ENCODE measurements around the gene MTX1.
"Not testable (repeated sequence)": the region's sequence is repeated elsewhere in the genome, so short reads cannot be mapped to it uniquely, and the experiment has no call there.

The MTX1 gene

DNA sequence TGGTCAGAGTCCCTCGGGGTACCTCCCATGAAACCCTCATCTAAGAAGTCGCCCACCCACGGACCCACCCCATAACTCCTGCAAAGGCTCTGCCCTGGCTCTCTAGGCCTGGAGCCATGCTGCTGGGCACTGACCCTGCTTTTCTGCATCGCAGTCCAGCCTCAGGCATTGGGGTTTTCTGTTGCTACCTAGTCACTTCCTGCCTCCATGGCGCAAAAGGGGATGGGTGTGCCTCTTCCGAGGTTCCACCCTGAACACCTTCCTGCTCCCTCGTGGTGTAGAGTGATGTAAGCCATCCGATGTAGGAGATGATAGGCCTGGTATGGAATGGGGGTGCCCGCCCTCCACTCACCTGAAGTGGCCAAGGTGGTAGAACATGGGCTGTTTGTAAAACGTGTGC is 6.2 kb downstream of the MTX1 start:
- not testable (repeated sequence) for H3F3A ChIP-seq (ENCODE audit: control insufficient read depth, insufficient read depth); H3K4me2 ChIP-seq (ENCODE audit: low read length); H3K36me3 ChIP-seq (ENCODE audit: control insufficient read depth, low read length); H3K27ac ChIP-seq (ENCODE audit: low read depth, low read length); H3K9me3 ChIP-seq (ENCODE audit: control insufficient read depth, insufficient read depth, low read length); H4K20me1 ChIP-seq (ENCODE audit: control insufficient read depth, insufficient read depth, low read depth, low read length); H3K9me2 ChIP-seq (replicated peaks; ENCODE audit: control insufficient read depth, low read length); H3K79me2 ChIP-seq (ENCODE audit: control insufficient read depth, low read length); H3K27me3 ChIP-seq (ENCODE audit: control insufficient read depth, low read length); H3K4me3 ChIP-seq (ENCODE audit: low read length)
- H3K4me1 ChIP-seq (ENCODE audit: control insufficient read depth, low read length), result peaks cover 20% of the 10 kb centered on the region

DNA sequence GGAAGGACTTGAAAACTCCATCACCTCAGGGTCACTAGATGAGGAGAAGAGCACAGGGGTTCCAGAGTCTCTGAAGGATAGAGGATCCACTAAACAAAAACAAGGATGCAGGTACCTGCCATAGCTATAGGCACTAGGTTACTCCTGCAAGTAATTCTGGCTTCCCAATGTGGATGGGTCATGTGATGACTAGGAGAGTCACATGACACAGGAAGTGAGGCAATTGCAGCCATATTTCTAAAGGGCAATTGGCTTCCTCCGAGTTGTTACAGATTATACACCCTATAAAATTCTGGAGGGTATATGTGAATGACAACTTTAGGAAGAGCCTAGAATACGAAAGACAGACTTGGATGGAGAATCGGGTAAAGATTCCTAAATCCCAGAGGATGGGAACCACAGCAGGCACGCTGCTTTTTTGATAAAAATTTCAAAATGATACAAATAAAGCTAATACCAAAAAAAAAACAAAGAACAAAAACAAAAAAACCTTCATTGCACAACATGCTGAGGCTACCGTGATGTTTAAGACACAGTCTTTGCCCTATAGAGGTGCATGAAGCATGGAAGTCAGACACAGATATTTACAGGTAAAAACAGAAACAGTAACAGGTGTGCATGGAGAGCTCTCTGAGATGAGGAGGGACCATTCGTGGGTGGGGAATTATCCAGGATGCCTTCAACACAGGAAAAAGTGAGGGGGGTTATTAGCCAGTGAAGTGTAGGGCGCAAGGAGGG is 10.5 kb downstream of the MTX1 start:
- Histone ChIP-seq H3K27ac (ENCODE audit: low read depth, low read length) (no peak overlapping the region), H3F3A (ENCODE audit: control insufficient read depth, insufficient read depth) (peaks cover 12% of the 10 kb centered on the region), H3K4me2 (ENCODE audit: low read length) (peak overlapping the region; percentile 15; the same call in 1 of the 2 replicates), H3K79me2 (ENCODE audit: control insufficient read depth, low read length) (peaks cover 15% of the 10 kb centered on the region), H3K9me2 (replicated peaks; ENCODE audit: control insufficient read depth, low read length) (no peaks in the 10 kb centered on the region), H4K20me1 (ENCODE audit: control insufficient read depth, insufficient read depth, low read depth, low read length) (no peaks in the 10 kb centered on the region), H3K36me3 (ENCODE audit: control insufficient read depth, low read length) (peaks cover 7% of the 10 kb centered on the region), H3K4me1 (ENCODE audit: control insufficient read depth, low read length) (peaks cover 48% of the 10 kb centered on the region), H3K9me3 (ENCODE audit: control insufficient read depth, insufficient read depth, low read length) (no peaks in the 10 kb centered on the region), H3K4me3 (ENCODE audit: low read length) (no peak overlapping the region), H3K27me3 (ENCODE audit: control insufficient read depth, low read length) (no peaks in the 10 kb centered on the region)
- TF ChIP-seq EZH2phosphoT487 (IDR thresholded peaks at IDR 0.05; ENCODE audit: borderline replicate concordance, low read length), result no peak
- TF ChIP-seq, protein P1, sequence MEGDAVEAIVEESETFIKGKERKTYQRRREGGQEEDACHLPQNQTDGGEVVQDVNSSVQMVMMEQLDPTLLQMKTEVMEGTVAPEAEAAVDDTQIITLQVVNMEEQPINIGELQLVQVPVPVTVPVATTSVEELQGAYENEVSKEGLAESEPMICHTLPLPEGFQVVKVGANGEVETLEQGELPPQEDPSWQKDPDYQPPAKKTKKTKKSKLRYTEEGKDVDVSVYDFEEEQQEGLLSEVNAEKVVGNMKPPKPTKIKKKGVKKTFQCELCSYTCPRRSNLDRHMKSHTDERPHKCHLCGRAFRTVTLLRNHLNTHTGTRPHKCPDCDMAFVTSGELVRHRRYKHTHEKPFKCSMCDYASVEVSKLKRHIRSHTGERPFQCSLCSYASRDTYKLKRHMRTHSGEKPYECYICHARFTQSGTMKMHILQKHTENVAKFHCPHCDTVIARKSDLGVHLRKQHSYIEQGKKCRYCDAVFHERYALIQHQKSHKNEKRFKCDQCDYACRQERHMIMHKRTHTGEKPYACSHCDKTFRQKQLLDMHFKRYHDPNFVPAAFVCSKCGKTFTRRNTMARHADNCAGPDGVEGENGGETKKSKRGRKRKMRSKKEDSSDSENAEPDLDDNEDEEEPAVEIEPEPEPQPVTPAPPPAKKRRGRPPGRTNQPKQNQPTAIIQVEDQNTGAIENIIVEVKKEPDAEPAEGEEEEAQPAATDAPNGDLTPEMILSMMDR (IDR thresholded peaks at IDR 0.05; ENCODE audit: low read depth, low read length, poor library complexity, severe bottlenecking), result no peak

DNA sequence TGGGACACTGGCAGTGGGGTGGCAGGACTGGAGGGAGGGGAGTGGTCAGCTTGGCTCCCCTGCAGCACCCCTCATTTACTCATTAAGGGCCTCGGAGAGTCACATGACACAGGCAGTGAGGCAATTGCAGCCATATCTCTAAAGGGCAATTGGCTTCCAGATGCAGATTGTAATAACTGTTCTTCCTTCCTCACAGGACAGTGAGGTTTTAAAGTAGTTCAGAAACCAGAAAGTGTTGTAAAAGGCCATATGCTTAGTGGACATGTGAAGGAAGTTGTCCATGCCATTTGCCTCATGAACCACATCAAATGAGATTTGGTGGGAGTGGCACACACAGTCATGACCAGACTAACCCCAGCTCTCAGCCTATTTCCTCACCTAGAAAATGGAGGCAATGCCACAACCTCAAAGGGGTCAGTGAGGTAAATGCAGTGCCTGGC is 11.1 kb downstream of the MTX1 start:
- H3K4me2 ChIP-seq (ENCODE audit: low read length), result peak overlapping the region; percentile 15; the same call in 1 of the 2 replicates
- no peak overlapping the region for H3K4me3 ChIP-seq (ENCODE audit: low read length)
- no peaks in the 10 kb centered on the region for H4K20me1 ChIP-seq (ENCODE audit: control insufficient read depth, insufficient read depth, low read depth, low read length)
- peaks cover 54% of the 10 kb centered on the region for H3K4me1 ChIP-seq (ENCODE audit: control insufficient read depth, low read length)
- H3K27ac ChIP-seq (ENCODE audit: low read depth, low read length), result no peak overlapping the region
- no peak for TF ChIP-seq EZH2phosphoT487 (IDR thresholded peaks at IDR 0.05; ENCODE audit: borderline replicate concordance, low read length)
- TF ChIP-seq, protein P1 (IDR thresholded peaks at IDR 0.05; ENCODE audit: low read depth, low read length, poor library complexity, severe bottlenecking), result no peak
- H3K9me2 ChIP-seq (replicated peaks; ENCODE audit: control insufficient read depth, low read length), result no peaks in the 10 kb centered on the region
- H3K79me2 ChIP-seq (ENCODE audit: control insufficient read depth, low read length), result peaks cover 18% of the 10 kb centered on the region
- H3F3A ChIP-seq (ENCODE audit: control insufficient read depth, insufficient read depth), result peaks cover 17% of the 10 kb centered on the region
- peaks cover 10% of the 10 kb centered on the region for H3K36me3 ChIP-seq (ENCODE audit: control insufficient read depth, low read length)
- H3K9me3 ChIP-seq (ENCODE audit: control insufficient read depth, insufficient read depth, low read length), result no peaks in the 10 kb centered on the region
- H3K27me3 ChIP-seq (ENCODE audit: control insufficient read depth, low read length), result no peaks in the 10 kb centered on the region

DNA sequence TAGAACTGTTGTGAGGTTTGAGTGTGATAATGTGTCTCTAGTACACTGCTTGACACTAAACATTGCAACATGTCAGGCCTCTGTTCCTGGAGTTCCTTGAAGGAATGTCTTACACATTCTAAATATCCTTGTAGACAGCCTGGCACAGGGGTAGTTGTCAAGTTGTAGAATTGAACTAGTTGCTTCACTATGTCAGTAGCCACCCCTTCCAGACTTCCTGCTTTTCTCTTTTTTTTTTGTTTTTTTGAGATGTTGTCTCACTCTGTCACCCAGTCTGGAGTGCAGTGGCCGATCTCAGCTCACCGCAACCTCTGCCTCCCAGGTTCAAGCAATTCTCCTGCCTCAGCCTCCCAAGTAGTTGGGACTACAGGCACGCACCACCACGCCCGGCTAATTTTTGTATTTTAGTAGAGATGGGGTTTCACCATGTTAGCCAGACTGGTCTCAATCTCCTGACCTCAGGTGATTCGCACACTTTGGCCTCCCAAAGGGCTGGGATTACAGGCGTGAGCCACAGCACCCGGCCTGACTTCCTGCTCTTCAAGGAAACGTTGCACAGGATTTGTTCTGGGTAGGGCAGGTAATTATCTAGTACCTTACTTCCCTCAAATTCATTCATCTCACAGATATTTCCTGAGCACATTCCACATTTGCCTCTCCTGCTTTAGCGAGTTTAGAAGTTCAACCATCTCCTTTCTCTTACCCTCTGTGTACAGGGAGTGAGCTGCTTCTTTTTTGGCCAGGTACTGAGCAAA is 11.9 kb downstream of the MTX1 start:
- peaks cover 61% of the 10 kb centered on the region for H3K4me1 ChIP-seq (ENCODE audit: control insufficient read depth, low read length)
- not testable (repeated sequence) for H3K9me3 ChIP-seq (ENCODE audit: control insufficient read depth, insufficient read depth, low read length); H3K9me2 ChIP-seq (replicated peaks; ENCODE audit: control insufficient read depth, low read length); H3K27me3 ChIP-seq (ENCODE audit: control insufficient read depth, low read length); H3K27ac ChIP-seq (ENCODE audit: low read depth, low read length); H3K4me3 ChIP-seq (ENCODE audit: low read length); H3K4me2 ChIP-seq (ENCODE audit: low read length); H4K20me1 ChIP-seq (ENCODE audit: control insufficient read depth, insufficient read depth, low read depth, low read length)
- peaks cover 10% of the 10 kb centered on the region for H3K36me3 ChIP-seq (ENCODE audit: control insufficient read depth, low read length)
- peaks cover 18% of the 10 kb centered on the region for H3K79me2 ChIP-seq (ENCODE audit: control insufficient read depth, low read length)
- H3F3A ChIP-seq (ENCODE audit: control insufficient read depth, insufficient read depth), result peaks cover 25% of the 10 kb centered on the region

Measured in DOHH2 (cell line).